ENCODE results near the gene CREB5.
"Not testable (repeated sequence)": the region's sequence is repeated elsewhere in the genome, so short reads cannot be mapped to it uniquely, and the experiment has no call there.

CREB5 gene

DNA sequence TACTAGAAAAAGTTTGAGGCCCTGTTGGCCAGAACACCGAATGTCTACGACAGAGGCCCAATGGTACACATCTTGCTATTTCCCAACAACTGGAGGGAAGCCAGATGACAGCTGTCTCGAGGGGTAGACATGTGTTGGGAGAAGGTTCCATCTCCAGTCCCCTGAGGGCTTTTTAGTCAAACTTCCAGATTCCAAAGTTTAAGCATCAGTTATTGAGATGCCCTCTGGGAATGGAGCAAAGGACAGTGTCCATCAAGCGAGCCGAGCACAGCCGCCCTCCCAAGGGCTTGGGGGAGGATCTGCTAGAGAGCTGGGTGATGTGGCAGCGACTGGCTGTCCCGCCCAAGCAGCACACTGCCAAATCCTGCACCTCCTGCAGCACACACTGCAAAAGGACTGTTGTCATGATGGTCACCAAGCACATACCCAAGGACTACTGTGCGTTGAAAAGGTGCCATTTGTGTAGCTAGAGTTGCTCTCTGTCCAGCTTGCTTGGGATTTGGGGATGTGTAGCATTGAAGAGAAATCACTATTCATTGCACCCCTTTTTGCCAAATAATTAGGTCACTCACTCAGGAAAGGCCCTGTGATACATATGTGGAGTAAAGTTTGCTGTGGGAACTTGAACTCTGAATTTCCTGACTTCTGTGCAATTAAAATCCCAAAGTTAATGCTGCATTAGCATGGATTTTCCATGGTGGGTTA, 381.2 kb downstream of the CREB5 start:
- DNase-seq = no peak

DNA sequence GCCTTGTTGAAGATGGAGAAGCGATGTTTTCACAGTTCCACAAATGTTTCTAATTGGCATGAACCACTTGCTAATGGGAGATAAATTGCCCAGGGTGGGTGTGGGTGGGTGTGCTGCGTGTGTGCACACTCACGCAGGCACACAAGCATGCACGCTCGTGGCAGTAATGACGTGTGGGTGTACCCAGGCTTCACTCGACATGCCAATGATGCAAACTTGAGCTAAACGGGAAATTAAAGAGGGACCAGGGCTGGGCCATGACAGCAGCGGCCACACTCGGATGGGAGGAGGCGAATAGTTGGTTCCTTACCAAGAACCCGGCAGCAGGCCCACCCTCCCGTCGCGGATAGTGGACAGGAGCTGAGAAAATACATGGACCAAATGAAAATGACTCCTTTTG, 386.0 kb downstream of the CREB5 start:
- DNase-seq = no peak

DNA sequence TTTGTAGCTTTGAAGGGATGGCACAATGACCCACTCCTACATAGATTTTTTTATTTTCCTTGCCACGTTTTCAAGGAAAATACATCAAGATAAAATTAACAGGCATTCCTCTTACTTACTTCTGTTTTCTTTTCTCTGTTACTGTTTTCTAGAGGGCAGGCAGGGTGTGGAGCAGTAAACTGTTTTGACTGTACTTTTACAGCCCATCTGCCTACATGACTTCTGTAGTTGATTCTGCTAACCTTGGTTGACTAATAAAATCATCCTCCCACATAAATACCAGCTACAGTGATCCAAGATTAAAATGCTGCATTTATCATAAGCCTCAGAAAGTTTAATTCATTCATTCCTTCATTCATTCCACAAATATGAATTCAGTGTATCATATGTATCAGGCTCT, 387.3 kb downstream of the CREB5 start:
- no peak for DNase-seq

DNA sequence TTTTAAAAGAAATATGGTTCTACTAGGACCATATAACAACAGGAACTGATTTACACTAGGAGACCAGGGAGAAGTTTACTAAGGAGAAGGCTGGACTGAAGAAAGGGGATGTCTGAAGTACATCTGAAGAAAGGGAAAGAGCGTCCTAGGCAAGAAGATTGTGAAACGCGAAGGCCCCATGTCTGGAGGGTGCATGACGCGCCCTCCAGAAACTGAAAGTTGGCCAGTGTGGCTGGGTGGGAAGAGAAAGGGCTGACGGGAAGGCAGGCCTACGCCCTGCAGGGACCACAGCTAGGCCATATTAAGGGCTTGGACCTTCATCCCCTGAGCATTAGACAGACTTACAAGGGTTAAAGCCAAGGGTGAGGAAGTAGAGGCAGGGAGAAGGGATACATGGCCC, 387.8 kb downstream of the CREB5 start:
- no peak for DNase-seq

DNA sequence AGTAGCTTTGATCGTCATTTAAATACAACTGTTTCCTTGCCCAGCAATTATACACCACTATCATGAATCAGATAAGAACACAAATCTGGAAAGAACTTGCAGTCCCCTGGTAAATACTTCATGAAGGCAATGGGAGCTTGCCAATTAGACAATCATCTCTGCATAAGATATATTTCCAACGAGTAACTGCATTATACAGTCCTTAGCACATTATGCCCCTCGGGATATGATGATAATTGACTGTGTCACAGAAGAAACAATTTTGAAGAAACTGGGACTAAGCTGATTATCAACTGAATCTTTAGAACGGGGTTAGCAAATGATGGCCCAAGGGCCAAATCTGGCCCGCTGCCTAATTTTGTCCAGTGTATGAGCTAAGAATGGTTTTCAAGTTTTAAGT, 390.1 kb downstream of the CREB5 start:
- no peak for DNase-seq

DNA sequence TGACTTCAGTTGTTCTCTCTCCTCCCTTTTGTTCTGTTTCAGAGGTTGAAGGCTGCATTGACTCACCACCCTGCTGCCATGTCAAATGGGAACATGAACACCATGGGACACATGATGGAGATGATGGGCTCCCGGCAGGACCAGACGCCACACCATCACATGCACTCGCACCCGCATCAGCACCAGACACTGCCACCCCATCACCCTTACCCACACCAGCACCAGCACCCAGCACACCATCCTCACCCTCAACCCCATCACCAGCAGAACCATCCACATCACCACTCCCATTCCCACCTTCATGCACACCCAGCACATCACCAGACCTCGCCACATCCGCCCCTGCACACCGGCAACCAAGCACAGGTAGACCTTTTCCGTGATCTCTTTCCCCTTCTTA, 391.8 kb downstream of the CREB5 start:
- DNase-seq = no peak

- DNase-seq = no peak
Observed at GRCh38 chr7:28804990-28805389, 392.7 kb downstream of the CREB5 start.

- no peak for DNase-seq
Observed at GRCh38 chr7:28806841-28807240, 394.5 kb downstream of the CREB5 start.

DNA sequence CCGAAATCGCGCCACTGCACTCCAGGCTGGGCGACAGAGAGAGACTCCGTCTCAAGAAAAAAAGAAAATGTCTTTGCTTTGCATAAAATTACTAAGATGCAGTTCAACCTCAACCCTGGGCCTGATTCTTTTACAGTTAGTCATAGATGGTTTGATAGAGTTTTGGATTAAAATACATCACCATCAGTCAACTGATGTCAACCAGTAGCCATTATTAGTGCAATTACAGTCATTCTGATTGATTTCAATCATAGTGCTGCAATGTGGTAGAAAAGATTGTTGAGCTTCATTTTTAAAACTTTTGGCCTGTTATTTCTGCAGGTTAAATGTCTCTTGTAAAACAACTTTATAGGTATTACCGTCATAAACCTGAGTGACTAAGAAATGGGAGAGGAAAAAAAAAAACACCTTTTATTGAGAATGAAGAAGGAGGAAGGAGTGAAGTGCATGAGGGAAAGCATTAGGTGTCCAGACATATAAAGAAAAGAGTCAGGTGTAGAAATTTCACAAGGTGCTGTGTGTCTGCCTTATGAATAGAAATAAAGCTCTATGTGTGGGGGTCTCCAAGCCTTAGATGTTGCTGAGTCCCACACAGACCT, 395.2 kb downstream of the CREB5 start:
- no peak for DNase-seq

GRCh38 chr7:28808796-28809533, 396.6 kb downstream of the CREB5 start:
- no peak for DNase-seq

- no peak for DNase-seq
Observed at GRCh38 chr7:28811008-28811407, 398.7 kb downstream of the CREB5 start.

DNA sequence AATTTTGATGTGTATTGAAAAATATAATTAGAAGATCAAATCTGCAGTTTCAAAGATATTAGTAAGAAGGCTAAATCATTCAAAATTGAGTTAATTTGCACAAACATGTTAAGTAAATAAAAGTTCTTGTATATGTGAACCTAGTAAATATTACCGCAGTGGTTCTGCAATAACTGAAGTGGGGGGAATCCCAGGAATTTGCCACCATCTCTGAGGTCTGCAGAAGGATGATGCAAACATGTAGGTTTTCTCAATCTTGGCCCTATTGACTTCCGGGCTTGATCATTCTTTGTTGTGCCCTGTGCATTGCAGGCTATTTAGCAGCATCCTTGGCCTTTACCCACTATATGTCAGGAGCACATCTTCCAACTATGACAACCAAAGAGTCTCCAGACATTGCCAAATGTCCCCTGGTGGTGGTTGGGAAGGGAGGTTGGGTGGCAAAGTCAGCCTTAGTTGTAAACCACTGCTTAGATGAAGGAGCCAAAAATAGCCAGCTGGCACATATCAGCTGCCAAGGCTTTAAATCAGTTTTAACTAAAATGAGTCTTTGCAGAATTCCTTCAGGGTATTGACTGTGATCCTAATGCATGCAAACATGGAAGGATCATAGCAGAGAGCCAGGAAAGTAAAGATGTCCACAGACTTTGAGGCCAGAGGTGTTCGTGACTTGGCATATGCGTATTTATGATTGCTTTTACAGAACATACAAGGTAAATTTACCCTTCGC, 399.5 kb downstream of the CREB5 start:
- no peak for DNase-seq

- DNase-seq = no peak
Observed at GRCh38 chr7:28812616-28813015, 400.3 kb downstream of the CREB5 start.

GRCh38 chr7:28813243-28813962, 401.1 kb downstream of the CREB5 start:
- no peak for DNase-seq

- no peak for DNase-seq
Observed at GRCh38 chr7:28815369-28815927, 403.1 kb downstream of the CREB5 start.

GRCh38 chr7:28815928-28816373, 403.6 kb downstream of the CREB5 start:
- DNase-seq = no peak

DNA sequence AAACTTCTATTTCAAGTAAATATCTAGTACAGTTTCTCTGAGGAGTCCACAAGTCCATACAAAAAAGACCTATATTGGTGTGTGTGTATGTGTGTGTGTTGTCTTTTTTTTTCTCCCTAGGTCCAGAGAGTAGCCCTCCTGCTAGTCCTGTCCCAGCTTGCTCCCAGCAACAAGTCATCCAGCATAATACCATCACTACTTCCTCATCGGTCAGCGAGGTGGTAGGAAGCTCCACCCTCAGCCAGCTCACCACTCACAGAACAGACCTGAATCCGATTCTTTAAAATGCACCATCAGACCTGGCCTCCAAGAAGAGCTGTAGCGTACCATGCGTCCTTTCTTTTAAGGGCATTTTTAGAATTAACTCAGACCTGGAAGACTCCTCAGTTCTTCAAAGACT, 406.7 kb downstream of the CREB5 start:
- no peak for DNase-seq

DNA sequence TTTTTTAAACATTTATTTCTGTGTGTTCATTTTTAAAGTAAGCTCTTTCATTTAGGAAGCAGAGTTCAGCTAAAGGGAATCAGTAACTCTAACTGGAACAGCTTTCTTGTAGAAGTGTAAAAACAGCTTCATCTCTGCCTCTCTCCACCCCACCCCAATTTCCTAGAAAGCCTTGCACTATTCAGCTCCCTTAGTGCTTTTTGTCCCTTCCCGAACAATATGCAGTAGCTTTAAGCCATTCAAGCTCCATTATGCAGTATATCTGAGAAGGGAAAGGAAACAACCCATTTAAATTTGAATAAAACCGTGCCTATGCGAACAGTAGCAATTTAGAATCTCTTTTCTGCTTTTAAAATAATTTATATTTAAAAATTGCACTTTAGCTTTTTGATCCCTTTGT, 411.3 kb downstream of the CREB5 start:
- no peak for DNase-seq

- DNase-seq = not testable (repeated sequence)
Observed at GRCh38 chr7:28825817-28826448, 413.6 kb downstream of the CREB5 start.

DNA sequence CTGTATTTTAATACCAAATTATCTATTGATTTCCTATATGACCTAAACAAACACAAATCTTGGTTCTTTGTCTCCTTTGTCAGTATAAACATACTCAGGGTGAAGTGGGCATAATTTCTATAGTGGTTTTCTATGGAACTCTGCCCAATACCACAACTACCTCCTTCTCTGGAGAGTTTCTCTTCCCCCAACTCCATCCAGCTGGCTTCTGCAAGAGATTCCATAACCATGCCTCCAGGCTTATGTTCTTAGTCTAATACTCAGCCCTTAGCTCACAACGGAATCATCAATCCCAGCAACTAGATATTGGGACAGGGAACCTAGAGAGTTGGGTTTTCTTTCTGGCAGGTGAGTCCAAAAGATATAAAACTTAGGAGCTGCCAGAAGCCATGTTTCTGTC, 418.5 kb downstream of the CREB5 start:
- DNase-seq = no peak

DNA sequence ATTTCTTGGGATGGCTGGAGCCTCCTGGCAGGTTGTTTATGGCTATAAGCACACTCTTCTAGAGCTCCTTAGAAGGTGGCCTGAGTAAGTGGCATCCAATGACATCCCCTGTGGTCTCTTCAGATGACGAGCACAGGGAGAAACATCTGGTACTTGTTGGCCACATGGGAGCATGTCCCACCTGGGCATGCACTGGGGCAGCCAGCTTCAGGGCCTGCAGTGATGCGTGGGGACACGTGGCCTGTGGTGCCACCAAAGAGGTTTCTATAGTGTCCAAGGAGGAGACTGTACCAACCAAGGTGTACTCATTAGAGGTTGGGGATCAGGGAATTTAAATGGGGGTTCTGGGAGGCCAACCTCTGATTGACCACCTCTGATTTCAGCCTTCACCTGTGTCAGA, 420.4 kb downstream of the CREB5 start:
- DNase-seq = no peak

- no peak for DNase-seq
Observed at GRCh38 chr7:28835800-28836199, 423.5 kb downstream of the CREB5 start.

Data from CD4-positive, alpha-beta T cell treated with Interleukin-17A for 4 hours (primary cell).